Measurements from ENCODE around the gene HOTAIR.

- no peak for TF ChIP-seq CTCF (conservative IDR thresholded peaks at IDR 0.05; ENCODE audit: low read depth, low read length)
- no peak for TF ChIP-seq EZH2 (IDR thresholded peaks at IDR 0.05; ENCODE audit: low read length, unreplicated experiment)
- no peak for TF ChIP-seq EZH2phosphoT487 (IDR thresholded peaks at IDR 0.05; ENCODE audit: borderline replicate concordance, low read length)
Measured at GRCh38 chr12:54004841-54005530, 30.2 kb upstream of the HOTAIR start.

Measured in PC-3 (cell line).